GM04504 (cell line): ENCODE data around the gene PLA2G4B.

Experiments used
- DNase-seq: peaks from one replicate; pipeline ENCODE4 v3.0.0-alpha.2; 2012; ENCODE audit warnings: low read depth

PLA2G4B gene, protein sequence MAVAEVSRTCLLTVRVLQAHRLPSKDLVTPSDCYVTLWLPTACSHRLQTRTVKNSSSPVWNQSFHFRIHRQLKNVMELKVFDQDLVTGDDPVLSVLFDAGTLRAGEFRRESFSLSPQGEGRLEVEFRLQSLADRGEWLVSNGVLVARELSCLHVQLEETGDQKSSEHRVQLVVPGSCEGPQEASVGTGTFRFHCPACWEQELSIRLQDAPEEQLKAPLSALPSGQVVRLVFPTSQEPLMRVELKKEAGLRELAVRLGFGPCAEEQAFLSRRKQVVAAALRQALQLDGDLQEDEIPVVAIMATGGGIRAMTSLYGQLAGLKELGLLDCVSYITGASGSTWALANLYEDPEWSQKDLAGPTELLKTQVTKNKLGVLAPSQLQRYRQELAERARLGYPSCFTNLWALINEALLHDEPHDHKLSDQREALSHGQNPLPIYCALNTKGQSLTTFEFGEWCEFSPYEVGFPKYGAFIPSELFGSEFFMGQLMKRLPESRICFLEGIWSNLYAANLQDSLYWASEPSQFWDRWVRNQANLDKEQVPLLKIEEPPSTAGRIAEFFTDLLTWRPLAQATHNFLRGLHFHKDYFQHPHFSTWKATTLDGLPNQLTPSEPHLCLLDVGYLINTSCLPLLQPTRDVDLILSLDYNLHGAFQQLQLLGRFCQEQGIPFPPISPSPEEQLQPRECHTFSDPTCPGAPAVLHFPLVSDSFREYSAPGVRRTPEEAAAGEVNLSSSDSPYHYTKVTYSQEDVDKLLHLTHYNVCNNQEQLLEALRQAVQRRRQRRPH

DNA sequence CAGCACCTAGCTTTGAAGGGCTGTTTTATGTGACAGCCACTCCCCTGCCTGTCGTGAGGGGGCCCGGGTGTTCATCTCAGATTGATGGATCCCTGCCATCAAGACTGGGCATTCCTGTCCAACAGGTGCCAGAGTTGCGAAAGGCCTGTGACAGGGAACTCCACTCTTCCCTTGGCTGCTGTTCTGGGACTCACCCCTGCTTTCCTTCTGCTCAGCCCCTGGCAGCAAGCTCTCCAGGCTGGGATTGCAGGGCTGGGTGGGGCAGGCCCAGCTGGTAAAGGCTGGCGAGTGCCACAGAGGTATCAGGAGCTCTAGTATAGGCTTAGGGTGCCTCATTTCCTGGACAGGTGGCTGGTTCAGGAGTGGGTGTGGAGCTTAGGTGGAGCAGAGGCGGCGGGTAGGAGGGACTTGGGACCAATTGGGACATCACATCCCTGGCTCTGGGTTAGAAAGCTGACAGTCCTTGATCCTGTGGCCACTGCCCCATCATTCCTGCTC is at the start of gene PLA2G4B:
Gene PLA2G4B (plus strand): TSS at position 448 of the 498 bp plus-strand sequence. CDS start 67 bp downstream, outside the sequence.
- DNase-seq = no peak

DNA sequence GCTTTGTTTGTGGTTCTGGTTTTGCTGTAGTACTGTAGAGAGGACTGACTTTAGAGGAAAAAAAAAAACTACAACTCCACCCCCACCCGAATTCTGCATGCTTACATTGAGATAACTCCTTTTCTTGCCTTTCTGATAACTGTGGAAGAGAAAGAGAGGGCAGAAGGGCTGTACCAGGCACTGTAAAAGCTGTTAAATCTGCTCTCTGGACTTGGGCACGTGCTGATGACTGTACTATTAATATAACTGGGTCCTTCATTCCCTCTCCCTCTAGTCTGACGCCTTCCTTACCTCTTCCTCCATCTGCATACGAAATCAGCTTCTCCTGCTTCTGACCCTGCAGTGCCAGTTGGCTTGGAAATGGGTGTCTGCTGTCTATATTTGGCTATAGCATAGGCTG is 49.4 kb upstream of the PLA2G4B start:
- no peak for DNase-seq

DNA sequence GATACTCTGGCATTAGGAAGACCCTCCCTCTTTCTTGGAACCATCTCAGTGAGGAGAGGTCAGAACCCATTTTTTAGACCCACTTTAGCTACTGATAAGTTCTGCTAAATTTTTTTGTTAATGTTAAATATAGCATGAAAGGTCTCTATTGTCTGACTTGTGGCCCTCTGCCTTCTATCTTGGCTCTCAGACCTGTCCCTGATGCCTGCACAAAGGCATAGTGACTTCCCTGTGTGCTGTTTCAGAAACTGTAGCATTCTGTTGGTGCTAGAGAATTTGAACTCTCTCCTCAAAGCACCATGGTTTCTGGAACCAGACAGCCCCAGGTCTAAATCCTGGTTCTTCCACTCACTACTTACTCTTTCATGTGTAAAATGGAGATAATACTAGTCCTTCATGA is 49.0 kb upstream of the PLA2G4B start:
- DNase-seq = no peak

DNA sequence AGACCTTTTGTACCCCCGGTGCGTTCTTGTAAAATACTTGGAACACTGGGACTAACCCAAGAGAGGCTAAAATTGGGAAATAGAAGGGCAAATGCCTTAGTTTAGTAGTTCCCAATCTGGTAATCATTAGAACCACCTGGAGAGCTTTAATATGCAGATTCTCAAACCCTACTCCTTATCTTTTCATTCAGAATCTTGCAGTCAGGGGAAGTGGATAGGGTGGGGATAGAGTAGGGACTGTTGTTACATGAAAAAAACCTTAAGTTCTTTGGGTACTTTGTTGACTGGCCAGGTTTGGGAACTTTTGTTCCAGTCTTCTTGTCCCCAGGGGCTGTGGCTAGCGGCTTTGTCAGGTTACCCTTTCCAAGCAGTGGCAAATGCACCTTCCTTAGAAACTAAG is 48.5 kb upstream of the PLA2G4B start:
- DNase-seq = no peak

DNA sequence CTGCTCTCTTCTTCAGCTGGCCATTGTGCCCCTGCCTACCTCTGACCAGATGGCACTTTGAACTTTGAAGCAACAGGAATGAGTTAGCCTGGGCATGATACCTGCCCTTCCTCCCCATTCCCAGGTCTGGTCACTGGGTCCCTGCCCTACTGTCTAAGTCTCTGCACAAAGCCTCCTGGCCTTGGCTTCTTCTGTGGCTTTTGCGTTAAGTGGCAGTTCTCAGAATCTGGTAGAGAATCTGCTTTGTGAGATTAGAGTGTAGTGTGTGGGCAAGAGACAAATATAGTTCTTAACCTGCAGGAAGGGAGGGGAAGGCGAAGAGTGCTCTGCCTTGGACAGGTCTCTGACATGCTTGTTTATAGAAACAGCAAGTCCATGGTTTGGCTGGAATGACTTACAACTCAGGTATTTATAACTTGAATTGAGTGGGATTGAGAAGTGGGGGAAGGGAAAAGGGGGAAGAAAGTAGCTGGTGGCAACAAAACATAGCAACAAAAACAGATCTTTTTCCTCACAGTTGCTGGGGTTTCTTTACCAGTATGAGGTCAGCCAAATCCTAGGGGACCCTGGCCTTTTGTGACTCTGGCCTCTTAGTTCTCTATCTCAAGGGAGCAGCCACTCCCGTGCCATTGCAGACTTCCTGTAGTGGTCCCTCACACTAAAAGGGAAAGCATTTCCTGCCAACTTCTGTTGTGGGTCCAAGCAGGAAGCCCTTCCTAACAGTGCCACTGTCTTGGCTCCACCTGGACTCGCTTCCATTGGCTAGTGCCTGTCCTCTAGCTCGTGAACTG is 47.7 kb upstream of the PLA2G4B start:
- no peak for DNase-seq

DNA sequence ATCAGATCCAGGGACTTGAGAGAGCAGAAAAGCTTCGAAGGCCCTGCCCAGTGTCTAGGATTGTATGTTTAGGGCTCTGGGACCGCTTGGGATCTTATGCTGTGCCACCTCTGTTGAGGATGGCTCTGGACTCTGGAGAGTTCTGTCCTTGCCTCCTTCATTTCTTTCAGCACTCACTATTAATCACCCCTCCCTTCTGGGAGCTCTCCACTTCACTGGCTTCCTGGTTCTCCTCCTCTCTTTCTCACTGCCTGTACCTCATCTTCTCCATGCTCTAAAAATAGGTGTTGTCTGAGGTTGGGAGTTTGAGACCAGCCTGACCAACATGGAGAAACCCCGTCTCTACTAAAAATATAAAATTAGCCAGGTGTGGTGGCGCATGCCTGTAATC is 47.1 kb upstream of the PLA2G4B start:
- no peak for DNase-seq

DNA sequence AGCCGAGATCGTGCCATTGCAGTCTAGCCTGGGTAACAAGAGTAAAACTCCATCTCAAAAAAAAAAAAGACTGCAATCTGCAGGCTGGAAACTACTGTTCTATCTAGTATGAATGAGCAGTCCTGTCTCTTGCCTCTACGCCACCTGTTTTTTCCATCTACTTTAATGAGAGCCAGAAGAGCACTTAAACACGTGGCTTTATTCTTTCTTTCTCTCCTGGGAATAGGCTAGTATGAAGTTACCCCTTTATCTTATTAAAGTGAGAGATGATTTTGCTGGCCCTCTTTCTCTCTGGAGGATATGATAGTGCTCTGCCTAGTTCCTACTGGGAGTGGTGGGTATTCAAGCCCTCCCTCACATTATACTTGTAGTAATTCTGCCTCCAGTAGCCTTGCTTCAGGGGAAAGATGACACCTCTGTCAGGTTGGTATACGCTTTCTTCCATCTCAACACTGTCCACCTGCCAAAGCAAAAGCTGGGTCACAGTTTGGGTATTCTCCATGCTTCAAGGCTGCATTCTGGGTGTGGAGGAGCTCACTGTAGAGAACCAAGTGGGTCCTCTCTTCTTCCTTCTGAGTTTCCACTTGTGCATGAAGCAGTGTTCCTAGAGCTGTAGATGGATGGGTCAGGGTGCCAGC is 46.5 kb upstream of the PLA2G4B start:
- DNase-seq = no peak

DNA sequence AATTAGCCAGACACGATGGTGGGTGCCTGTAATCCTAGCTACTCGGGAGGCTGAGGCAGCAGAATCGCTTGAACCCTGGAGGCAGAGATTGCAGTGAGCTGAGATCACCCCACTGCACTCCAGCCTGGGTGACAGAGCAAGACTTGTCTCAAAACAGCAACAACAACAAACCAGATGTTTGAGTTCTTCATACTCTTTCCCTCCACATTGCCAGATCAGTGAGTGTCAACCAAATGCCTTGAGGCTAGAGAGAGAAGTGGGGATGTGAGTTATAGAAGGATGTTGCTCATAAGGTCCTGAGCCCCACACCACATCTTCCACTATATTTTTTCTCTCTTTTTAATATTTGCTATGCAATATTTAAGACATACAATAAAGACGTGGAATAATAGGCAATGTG is 44.6 kb upstream of the PLA2G4B start:
- peak; percentile 71 for DNase-seq

DNA sequence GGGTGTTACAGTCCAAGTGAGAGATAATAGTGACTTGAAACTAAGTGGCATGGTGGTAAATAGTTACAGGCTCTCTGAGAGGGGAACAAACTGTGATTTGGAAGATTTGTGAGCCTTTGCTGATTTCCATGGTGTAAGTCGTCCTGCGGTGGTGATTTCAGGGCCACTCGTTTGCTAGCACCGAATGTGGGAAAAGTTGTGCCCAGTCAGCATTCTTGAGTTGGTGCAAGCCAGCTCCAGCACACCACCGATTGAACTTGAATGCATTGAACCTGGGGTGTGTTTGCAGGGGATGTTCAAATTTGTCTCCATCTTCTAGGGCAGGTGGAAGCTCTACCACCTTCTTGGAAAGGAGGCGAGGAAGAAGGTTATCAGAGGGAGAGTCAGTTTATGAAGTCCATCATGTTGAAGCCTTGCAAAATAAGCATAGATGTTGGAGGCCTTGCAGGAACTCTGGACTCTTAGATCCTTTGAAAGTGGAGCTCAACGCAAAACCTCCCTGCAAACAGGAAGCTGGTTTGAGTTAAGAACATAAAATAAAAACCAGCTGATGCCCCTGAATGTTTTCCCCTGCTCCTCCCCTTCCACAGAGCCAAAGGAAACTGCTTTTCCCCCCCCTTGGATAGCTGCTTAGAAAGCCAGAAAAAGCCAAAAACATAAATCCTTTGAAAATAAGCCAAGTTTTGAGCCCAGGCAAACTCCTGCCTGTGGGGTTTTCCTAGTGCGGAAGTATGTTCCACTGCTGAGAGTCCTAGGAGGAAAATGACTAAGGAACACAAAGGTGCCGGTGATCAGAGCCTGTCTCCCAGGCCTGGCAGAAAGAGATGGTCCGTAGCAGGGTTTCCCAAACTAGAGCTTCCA is 42.4 kb upstream of the PLA2G4B start:
- peak; percentile 75 for DNase-seq

DNA sequence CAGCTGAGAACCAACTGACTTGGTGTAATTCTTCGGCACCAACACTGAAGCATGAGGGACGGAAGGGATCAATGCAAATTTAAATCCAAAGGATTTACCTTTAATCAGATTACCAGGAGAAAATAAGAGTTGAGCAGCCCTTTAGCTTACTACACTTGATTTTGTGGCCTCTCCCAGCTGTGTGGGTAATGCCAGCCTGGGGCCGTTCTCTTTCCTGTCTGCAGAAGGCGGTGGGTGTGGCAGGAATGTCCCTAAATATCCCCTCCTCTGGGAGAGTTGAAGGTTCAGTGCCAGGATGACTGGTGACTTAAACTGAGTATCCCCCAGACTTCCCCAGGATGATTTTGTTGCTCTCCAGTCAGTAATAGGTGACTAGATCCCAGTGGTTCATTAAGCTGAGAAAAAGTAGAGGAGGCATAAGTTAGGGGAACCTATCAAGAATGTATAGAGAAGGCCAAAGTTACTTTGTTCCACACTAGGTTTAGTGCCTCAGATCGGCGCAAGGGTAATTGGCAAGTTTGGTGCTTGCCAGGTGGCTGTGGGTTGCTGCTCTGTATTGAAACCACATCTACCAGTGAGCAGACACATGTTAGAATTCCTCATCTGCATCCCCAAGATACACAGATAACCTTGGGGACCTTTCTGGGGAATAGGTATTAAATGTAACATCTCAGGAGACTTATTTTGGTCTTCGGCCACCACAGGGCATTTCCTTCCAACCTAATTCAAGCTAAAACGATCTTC is 41.3 kb upstream of the PLA2G4B start:
- DNase-seq = no peak

DNA sequence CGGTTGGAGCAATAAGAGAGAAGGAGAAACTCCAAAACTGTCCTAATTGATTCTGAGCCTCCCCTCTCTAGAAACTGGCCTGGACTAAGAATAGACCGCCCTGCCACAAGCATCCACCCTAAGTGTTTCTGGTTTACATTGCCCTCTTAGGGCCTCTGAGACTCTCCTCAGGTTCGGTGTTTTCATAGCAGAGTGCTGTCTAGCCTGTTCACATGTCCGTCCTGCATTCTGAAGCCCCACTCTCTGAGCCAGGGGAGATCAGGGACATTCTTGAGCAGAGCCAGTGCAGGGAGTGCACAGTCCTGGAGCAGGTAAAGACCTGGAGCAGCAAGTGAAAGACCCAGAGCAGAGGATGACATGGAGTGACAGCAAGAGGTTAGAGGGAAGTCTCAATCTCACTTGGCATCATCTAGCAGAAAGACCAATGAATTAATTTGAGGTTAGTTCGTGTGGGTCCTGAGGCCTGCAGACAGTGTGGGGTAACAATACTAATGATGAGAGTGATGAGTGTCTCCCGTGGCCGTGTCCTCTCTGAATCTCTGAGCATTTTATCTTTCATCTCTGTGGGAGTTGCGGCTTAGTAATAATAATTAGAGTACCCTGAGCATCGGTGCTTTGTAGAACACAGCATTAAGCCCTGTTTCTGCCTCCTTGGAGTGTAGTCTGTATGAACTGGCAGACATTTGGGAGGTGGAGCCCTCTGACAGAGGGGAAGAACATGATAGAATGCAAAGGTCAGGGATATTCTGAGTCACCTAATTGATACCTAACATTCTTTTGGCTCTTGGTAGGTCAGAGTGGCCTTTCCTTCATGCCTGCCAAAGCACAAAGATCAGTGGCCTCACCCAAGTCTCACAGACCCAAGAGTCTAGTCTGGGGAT is 39.8 kb upstream of the PLA2G4B start:
- no peak for DNase-seq

DNA sequence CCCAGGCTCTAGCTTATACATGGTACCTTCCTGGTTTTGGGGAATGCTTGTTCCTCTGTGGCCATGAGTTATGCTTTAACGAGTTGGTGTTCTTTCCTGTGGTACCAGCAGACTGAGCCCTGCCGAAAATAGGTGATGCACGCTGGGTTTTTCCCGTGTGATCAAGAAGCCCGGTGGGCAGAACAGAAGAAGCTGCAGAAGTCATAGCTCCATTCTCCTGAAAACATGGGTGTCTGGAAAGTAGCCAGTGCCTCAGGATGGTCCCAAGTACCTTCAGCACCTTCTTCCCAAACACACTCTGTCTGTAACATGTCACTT is 39.2 kb upstream of the PLA2G4B start:
- DNase-seq = no peak

DNA sequence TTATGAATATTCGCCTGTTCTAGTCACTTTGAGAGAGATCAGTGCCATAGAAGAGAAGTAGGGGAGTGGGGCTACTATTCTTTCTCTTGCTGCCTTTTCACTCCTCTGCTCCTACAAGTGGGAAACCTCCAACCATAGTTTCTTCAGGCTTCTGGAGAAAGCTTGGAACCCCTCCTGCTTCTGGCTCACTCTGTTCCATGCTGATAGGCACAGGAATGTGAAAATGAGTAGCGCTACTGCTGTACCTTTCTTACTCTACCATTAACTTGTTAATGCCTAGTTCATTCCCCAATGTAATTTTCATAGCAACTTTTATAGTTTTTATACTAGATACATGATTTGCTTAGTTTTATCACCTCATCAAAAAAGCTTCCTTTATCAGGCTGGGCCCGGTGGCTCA is 37.5 kb upstream of the PLA2G4B start:
- no peak for DNase-seq

DNA sequence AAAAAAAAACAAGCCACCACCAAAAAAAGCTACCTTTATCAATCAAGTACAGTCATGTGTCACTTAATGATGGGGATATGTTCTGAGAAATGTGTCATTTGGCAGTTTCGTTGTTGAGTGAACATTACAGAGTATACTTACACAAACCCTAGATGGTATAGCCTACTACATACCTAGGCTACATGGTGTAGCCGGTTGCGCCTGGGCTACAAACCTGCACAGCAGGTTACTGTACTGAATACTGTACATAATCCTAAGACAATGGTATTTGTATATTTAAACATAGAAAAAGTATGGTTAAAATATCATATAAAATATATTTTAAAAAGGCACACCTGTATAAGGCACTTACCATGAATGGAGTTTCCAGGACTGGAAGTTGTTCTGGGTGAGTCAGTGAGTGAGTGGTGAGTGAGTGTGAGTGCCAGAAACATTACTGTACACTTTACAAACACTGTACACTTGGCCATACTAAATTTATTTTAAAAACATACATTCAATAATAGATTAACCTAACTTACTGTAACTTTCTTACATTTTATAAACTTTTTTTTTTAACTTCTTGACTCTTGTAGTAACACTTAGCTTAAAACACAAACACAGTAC is 36.7 kb upstream of the PLA2G4B start:
- no peak for DNase-seq

DNA sequence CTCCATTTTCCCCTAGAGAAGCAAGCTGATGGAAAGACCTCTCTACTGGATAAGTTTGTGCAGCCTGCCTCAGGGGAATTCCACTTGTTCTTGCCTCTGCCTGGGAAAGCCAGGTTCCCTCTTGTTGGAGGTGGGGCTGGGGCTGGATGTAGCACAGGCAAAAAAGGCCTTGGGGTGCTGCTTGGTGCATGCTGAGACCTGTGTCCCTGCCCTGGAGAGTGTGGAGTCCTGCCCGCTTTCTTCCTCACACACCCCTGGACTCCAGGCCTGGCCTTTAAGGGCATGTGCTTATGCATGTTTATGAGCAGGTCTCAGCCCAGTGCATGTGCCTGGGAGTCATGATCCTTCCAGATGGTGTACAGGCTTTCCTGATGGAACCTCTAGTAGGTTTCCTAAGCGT is 34.3 kb upstream of the PLA2G4B start:
- no peak for DNase-seq

DNA sequence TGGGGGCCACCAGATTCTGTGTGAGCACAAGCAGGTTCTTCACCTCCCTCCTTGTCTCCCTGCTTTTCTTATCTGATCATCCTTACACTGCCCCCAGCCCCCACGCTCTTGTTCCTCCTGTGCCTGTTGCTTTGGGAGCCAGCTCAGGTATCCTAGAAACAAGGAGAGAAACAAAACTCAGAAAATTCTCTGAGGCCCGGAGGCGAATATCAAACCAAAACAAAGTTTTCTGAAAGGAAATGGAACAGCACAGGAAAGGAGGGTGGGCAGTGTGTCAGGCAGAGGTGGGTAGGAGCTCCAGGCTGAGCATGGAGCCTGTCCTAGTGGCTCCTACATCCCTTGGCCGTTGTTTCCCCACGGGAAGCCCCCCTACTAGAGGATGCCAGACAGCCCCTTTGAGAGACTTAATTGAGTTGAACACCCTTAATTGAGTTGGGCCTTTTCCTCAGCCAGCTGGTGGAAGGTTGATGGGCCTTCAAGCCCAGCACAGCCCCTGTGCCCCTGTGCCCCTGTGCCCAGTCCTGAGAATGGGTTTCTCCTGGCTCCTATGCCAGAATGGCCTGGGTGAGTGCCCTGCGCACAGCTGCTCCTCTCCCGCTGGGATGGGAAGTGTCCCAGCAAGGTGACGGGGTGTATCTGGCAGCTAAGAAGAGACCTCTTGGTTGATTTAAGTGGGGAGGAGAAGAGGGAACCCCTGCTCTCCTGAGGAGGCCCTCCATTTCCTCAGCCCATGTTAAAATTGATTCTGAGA is 33.6 kb upstream of the PLA2G4B start:
- no peak for DNase-seq

DNA sequence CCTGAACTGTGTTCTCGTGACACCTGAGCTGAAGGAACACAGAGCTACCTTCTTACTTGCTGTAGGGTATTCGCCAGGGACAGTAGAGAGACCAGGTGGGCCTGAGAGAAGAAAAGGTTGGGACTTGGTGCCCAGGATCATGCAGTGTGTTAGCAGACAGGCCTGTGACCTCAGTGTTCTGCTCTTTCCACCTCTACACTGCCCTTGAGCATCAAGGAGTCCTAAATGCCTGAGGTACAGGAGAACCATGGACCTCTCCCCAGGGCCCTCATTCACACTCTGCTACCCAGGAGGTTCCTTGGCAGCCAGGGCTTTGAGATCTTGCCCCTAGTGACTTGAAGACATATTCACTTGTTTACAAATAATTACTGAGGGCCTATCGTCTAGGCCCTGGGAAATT is 32.9 kb upstream of the PLA2G4B start:
- no peak for DNase-seq
